ENCODE measurements around the gene YIPF1.

YIPF1 gene

DNA sequence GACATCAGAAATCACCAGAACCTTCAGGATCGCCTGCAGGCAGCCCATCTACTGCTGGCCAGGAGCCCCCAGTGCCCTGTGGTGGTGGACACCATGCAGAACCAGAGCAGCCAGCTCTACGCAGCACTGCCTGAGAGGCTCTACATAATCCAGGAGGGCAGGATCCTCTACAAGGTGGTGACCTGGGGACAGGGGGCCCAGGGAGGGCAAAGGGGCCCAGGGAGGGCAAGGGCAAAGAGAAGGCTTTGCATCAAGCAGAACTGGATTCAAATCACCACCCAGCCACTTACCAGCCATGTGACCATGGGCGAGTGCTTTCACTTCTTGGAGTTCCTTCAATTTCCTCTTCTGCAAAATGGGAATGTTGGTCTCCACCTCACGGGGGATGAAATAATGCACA lies 16.5 kb upstream of the YIPF1 start:
- FAIRE-seq (no peak), DNase-seq (ENCODE audit: insufficient read length, low spot score) (no peak)
- TF ChIP-seq, protein P1, sequence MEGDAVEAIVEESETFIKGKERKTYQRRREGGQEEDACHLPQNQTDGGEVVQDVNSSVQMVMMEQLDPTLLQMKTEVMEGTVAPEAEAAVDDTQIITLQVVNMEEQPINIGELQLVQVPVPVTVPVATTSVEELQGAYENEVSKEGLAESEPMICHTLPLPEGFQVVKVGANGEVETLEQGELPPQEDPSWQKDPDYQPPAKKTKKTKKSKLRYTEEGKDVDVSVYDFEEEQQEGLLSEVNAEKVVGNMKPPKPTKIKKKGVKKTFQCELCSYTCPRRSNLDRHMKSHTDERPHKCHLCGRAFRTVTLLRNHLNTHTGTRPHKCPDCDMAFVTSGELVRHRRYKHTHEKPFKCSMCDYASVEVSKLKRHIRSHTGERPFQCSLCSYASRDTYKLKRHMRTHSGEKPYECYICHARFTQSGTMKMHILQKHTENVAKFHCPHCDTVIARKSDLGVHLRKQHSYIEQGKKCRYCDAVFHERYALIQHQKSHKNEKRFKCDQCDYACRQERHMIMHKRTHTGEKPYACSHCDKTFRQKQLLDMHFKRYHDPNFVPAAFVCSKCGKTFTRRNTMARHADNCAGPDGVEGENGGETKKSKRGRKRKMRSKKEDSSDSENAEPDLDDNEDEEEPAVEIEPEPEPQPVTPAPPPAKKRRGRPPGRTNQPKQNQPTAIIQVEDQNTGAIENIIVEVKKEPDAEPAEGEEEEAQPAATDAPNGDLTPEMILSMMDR (IDR thresholded peaks at IDR 0.05; ENCODE audit: insufficient read depth, missing control alignments), result no peak

DNA sequence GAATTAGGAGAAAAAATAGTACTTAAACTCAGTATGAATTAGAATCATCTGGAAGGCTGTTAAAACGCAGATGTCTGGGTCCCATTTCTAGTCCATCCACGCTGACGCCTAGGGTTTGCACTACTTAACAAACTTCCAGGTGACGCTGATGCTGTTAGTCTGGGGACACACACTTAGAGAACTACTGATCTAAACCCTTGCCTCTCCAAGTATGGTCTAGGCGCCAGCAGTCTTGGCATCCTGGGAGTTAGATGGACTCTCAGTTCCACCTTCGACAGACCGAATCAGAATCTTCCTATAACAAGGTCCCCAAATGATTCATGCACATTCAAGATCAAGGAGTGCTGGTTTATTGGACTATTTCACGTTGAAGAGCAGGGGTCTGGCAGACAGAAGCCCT lies 15.9 kb upstream of the YIPF1 start:
- no peak for FAIRE-seq
- TF ChIP-seq, protein P1 (IDR thresholded peaks at IDR 0.05; ENCODE audit: insufficient read depth, missing control alignments), result no peak

DNA sequence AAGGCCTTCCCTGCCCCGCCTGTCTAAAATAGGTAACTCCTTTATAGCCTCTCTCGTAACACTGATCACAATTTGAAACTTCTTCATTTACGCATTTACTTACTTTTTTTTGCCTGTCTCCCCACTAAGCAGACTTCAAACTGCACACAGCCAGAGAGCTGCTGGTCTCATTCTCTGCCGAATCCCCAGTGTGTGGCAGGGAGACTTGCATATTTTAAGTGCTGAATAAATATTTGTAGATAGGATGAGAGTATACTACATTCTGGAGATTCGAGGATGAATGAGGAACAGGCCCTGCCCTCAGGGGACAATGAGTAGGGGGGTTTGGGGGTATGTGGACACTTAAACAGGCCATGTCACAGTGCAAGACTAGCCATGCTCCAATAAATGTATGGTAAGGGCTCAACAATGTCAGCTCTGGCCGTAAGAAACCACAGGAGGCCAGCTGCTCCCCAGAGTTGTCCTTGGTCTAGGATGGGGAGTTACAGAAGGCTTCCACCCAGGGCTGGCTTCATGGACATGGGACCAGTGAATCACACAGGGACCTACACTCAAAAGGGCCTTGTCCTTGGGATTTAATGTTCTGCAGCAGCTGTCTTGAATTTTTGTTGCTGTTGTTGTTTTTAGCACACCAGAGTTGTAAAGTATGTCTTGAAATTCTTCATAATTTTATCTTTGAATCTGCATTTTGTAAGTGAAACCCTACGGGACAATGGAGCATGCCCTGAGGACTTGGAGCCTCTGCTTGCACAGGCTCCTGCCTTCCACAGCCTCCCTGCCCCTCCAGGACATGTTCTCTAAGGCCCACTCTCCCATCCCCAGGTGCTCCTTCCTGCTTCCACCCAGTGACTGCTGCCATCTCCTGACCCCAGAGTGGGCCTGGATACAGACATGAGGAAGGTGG lies 12.9 kb upstream of the YIPF1 start:
- DNase-seq (ENCODE audit: insufficient read length, low spot score) (no peak), FAIRE-seq (no peak)
- TF ChIP-seq, protein P1 (IDR thresholded peaks at IDR 0.05; ENCODE audit: insufficient read depth, missing control alignments), result no peak

More for the DNA sequence above, 15.9 kb upstream of the YIPF1 start:
- no peak for DNase-seq (ENCODE audit: insufficient read length, low spot score)

DNA sequence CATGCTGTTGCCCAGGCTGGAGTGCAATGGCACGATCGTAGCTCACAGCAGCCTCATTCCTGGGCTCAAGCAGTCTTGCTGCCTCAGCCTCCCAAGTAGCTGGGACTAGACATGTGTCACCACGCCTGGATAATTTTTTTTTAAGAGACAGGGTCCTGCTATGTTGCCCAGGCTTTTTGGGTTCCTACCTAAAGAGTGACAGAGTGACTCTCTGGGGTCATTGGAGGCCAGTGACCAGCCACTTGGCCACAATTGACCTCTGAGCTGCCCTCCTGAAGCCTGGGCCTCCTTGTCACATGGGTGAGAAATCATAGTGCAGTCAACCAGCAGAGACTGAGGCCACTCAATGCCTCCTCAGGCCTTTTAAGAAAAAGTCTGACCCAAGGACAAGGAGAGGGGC lies 10.1 kb upstream of the YIPF1 start:
- FAIRE-seq, result no peak
- TF ChIP-seq, protein P1 (IDR thresholded peaks at IDR 0.05; ENCODE audit: insufficient read depth, missing control alignments), result no peak

DNA sequence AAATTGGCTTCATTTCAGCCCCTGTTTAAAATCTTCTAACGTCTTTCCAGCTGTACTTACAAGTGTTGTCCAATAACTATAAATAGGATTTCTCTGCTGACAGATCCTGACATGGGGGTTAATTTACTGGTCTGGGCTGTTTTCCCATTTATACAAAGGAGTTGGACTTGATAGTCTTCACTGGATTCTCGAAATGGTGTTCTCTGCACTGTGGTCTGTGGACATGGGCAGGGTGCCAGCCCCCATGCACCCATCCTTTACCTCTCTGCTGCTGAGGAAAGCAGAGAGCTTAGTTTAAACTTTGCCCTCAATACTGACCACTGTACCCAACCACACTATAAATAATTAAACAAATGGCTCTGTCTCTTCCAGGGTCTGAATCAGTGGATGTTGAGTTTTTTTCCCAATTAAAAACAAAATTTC lies 9.6 kb upstream of the YIPF1 start:
- FAIRE-seq, result no peak
- DNase-seq (ENCODE audit: insufficient read length, low spot score), result no peak
- TF ChIP-seq, protein P1 (IDR thresholded peaks at IDR 0.05; ENCODE audit: insufficient read depth, missing control alignments), result no peak

More for the DNA sequence above, 10.1 kb upstream of the YIPF1 start:
- DNase-seq (ENCODE audit: insufficient read length, low spot score), result no peak

DNA sequence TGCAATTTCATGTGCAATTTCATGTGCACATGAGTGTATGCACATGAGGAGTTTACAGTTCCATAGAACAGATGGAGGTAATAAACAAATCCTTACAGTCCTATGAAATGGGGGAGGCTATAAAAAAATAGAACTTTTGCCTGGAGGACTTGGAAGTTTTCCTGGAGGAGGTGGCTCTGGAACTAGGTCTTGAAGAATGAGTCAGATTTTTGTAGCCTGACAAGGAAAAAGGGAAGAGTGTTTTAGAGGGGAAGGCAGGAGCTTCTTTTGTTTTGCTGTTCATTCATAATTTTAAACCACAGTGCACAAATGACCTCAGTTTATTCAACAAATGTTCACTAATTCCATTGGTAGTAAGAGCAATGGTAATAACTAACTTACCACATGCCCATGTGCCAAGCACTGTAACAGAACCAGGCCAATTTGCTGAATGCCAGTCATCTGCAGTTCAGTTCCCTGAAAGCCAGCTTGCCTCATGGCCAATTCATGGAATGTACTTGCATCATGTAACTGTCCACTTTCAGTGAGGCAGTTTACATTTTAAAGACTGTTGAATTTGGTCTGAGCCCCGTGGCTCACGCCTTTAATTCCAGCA lies 7.1 kb upstream of the YIPF1 start:
- TF ChIP-seq, protein P1 (IDR thresholded peaks at IDR 0.05; ENCODE audit: insufficient read depth, missing control alignments), result no peak
- DNase-seq (ENCODE audit: insufficient read length, low spot score), result no peak
- FAIRE-seq, result no peak

DNA sequence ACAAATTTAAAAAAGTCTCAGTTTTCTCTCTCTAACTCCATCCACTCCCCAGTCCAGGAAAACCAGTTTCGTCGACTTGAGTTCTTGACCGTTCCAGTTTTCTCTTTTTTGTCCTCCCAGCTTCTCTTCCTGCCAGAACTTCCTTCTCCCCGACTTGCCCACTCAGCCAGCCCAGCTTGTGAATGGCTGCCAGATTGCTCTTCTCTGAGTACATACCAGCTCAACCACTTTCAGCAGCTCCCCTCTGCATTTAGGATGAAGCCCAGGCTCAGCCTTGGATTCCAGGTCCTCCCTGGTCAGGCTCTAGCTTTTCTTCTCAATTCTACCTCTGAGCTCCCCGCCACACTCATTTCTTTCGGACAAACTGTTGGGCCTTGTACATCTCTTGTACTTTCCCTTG lies 5.8 kb upstream of the YIPF1 start:
- DNase-seq (ENCODE audit: insufficient read length, low spot score) (no peak), FAIRE-seq (no peak)
- TF ChIP-seq, protein P1 (IDR thresholded peaks at IDR 0.05; ENCODE audit: insufficient read depth, missing control alignments), result no peak
